AG10803 (cell line): ENCODE results near the gene STAB1.

Experiments
- DNase-seq: peaks from one replicate; pipeline ENCODE4 v3.0.0; 2010; ENCODE audit warnings: low read depth
- H3K4me3 ChIP-seq: 2 replicates; pipeline ENCODE4 v1.5.1; 2011; ENCODE audit warnings: mild to moderate bottlenecking, low read length, control low read depth
- CTCF ChIP-seq: conservative IDR thresholded peaks from 2 replicates; pipeline ENCODE4 v1.5.1; 2011; ENCODE audit warnings: mild to moderate bottlenecking, low read length, control low read depth, inconsistent platforms

The STAB1 gene

GRCh38 chr3:52572221-52572620 lies 77.1 kb downstream of the STAB1 start:
- no peak for DNase-seq
- H3K4me3 ChIP-seq: no peak overlapping the region
- no peak for TF ChIP-seq CTCF
